HG03354 (cell line): Measurements from ENCODE around the gene ANO4.
"Not testable (repeated sequence)": the region's sequence is repeated elsewhere in the genome, so short reads cannot be mapped to it uniquely, and the experiment has no call there.

Source experiments
- ATAC-seq: cut with Tn5 transposase; IDR thresholded peaks from one replicate; pipeline ENCODE4 v1.9.1; 2021; ENCODE audit warnings: mild to moderate bottlenecking; ENCODE audit not compliant: unreplicated experiment, poor library complexity, severe bottlenecking

ANO4 gene

GRCh38 chr12:100982511-100983183 is 188.1 kb downstream of the ANO4 start:
- no peak for ATAC-seq

GRCh38 chr12:100984796-100985195 is 190.2 kb downstream of the ANO4 start:
- ATAC-seq, result no peak

GRCh38 chr12:100986595-100987547 is 192.3 kb downstream of the ANO4 start:
- ATAC-seq, result no peak

- peak; percentile 96 for ATAC-seq
Measured at GRCh38 chr12:100987552-100988521, 193.3 kb downstream of the ANO4 start.

GRCh38 chr12:100989509-100989908 is 194.9 kb downstream of the ANO4 start:
- not testable (repeated sequence) for ATAC-seq

- ATAC-seq, result no peak
Measured at GRCh38 chr12:100991102-100991501, 196.5 kb downstream of the ANO4 start.

- ATAC-seq, result no peak
Measured at GRCh38 chr12:100992194-100992593, 197.6 kb downstream of the ANO4 start.

- ATAC-seq, result no peak
Measured at GRCh38 chr12:100993916-100994450, 199.4 kb downstream of the ANO4 start.

GRCh38 chr12:100995201-100995600 is 200.6 kb downstream of the ANO4 start:
- peak; percentile 61 for ATAC-seq

- peak; percentile 83 for ATAC-seq
Measured at GRCh38 chr12:100995771-100996170, 201.2 kb downstream of the ANO4 start.

- peak; percentile 66 for ATAC-seq
Measured at GRCh38 chr12:101001669-101002068, 207.1 kb downstream of the ANO4 start.

GRCh38 chr12:101002696-101003419 is 208.3 kb downstream of the ANO4 start:
- no peak for ATAC-seq

GRCh38 chr12:101004898-101005297 is 210.3 kb downstream of the ANO4 start:
- no peak for ATAC-seq

GRCh38 chr12:101009274-101009673 is 214.7 kb downstream of the ANO4 start:
- ATAC-seq, result no peak

- no peak for ATAC-seq
Measured at GRCh38 chr12:101010896-101011295, 216.3 kb downstream of the ANO4 start.

GRCh38 chr12:101013993-101014392 is 219.4 kb downstream of the ANO4 start:
- ATAC-seq, result no peak

GRCh38 chr12:101015044-101015443 is 220.5 kb downstream of the ANO4 start:
- no peak for ATAC-seq

GRCh38 chr12:101018540-101018939 is 224.0 kb downstream of the ANO4 start:
- no peak for ATAC-seq

GRCh38 chr12:101019201-101019600 is 224.6 kb downstream of the ANO4 start:
- ATAC-seq, result no peak
